Vagina (tissue), 2 donors: ENCODE measurements around the gene TGFBR3.

Experiments
- POLR2A ChIP-seq, 2 donors: fragments of 450-650 bp; IDR thresholded peaks; one replicate each; pipeline ENCODE4 v1.6.1; 2017; ENCODE audit warnings: antibody characterized with exemption in 2 of 2, mild to moderate bottlenecking in 2 of 2, moderate library complexity in 2 of 2
- TF ChIP-seq, protein P1 (sequence below), 3 experiments: fragments of 450-650 bp in 2 of 3; fragments of 200-600 bp in 1 of 3; sonication (generic) in 1 of 3; IDR thresholded peaks; one replicate each; pipeline ENCODE4 v1.5.1; 2017 to 2019; ENCODE audit warnings: antibody characterized with exemption in 3 of 3, mild to moderate bottlenecking in 2 of 3, moderate library complexity in 2 of 3

DNA sequence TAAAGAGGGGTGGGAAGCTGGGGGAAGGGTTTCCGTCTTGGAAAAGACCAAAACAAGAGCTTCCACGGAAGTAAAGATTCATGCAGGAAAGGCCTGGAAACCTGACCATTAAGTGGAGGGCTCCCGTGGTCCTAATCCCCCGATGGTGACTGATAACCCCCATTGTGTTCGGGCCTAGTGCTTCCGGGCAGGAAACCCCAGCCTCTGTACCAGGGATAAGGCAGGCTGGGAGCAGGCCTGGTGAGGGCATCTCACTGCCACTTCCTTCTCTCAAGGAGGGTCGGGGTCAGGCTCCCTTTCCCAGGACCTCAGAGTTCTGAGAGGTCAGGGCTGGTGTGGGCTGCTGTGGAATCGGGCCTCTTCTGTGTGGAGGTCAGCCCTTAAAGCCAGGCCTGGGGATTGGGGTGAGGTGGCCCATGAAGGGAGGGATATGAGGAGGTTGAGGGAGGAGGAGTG is 248.4 kb downstream of the TGFBR3 start:
- TF ChIP-seq, protein P1, sequence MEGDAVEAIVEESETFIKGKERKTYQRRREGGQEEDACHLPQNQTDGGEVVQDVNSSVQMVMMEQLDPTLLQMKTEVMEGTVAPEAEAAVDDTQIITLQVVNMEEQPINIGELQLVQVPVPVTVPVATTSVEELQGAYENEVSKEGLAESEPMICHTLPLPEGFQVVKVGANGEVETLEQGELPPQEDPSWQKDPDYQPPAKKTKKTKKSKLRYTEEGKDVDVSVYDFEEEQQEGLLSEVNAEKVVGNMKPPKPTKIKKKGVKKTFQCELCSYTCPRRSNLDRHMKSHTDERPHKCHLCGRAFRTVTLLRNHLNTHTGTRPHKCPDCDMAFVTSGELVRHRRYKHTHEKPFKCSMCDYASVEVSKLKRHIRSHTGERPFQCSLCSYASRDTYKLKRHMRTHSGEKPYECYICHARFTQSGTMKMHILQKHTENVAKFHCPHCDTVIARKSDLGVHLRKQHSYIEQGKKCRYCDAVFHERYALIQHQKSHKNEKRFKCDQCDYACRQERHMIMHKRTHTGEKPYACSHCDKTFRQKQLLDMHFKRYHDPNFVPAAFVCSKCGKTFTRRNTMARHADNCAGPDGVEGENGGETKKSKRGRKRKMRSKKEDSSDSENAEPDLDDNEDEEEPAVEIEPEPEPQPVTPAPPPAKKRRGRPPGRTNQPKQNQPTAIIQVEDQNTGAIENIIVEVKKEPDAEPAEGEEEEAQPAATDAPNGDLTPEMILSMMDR (IDR thresholded peaks at IDR 0.05), result no peak
- no peak for TF ChIP-seq POLR2A (IDR thresholded peaks at IDR 0.05)
